Endothelial cell of umbilical vein (primary cell): ENCODE results near the gene GPR17. TPM values are rescaled to one million over a fixed set of nuclear protein-coding genes. Genes with fewer than 3 reads are reported as not detected.

Experiments
- BruUV-seq: library from RNA; stranded (reverse); fragments of 400-500 nt; replicated peaks from 2 replicates; lab custom pipeline; 2021; lab: Mats Ljungman, UMichigan
- CTCF ChIA-PET: fragments of 300-600, 350-600 bp; sonication (Branson Sonifier 250); formaldehyde crosslinking; loops from one replicate; lab custom pipeline; 2021; ENCODE audit warnings: antibody characterized with exemption, inconsistent platforms; lab: Charles Lee
- POLR2A ChIA-PET: fragments of 300-600, 350-600 bp; sonication (Branson Sonifier 250); formaldehyde crosslinking; loops from one replicate; lab custom pipeline; 2021; ENCODE audit warnings: antibody characterized with exemption, inconsistent platforms; lab: Charles Lee
- DNase-seq: peaks from one replicate; pipeline ENCODE4 v3.0.0-alpha.2; 2011; ENCODE audit warnings: low read depth, low spot score
- FAIRE-seq: peaks from 2 replicates; lab custom pipeline; 2011; peaks lifted over from hg19 to GRCh38; lab: Jason Lieb, UNC
- H2AFZ ChIP-seq: 2 replicates; pipeline ENCODE4 v1.6.0; 2012; ENCODE audit warnings: low read depth, low read length, control low read depth, inconsistent platforms
- H3K27ac ChIP-seq: 2 replicates; pipeline ENCODE4 v1.5.1; 2011; ENCODE audit warnings: low read depth, mild to moderate bottlenecking, control low read depth, low read length, moderate library complexity; ENCODE audit not compliant: insufficient read depth
- H3K27me3 ChIP-seq, 2 experiments: 2 replicates each; pipeline versions ENCODE4 v1.6.0 to v1.6.1; 2011; ENCODE audit warnings: low read length in 2 of 2, mixed read lengths in 1 of 2; ENCODE audit not compliant: control insufficient read depth in 2 of 2, insufficient read depth in 2 of 2
- H3K36me3 ChIP-seq, 2 experiments: 2 replicates in 1 of 2; 3 replicates in 1 of 2; pipeline ENCODE4 v1.5.1; 2011; ENCODE audit warnings: low read length in 2 of 2, mild to moderate bottlenecking in 1 of 2, moderate library complexity in 1 of 2; ENCODE audit not compliant: control insufficient read depth in 2 of 2, insufficient read depth in 2 of 2; ENCODE audit errors: extremely low read depth in 1 of 2
- H3K4me1 ChIP-seq: 3 replicates; pipeline ENCODE4 v1.5.1; 2011; ENCODE audit warnings: mild to moderate bottlenecking, low read length; ENCODE audit not compliant: control insufficient read depth, insufficient read depth; ENCODE audit errors: extremely low read depth
- H3K4me2 ChIP-seq: 2 replicates; pipeline ENCODE4 v1.6.1; 2011; ENCODE audit warnings: low read length, control low read depth, mixed read lengths; ENCODE audit not compliant: insufficient read depth
- H3K4me3 ChIP-seq, 3 experiments: fragments of 200-600 bp in 1 of 3; sonication (generic), shearing (Covaris generic) in 1 of 3; replicated peaks in 1 of 3; 2 replicates each; pipeline ENCODE4 v1.5.1; 2011 to 2016; ENCODE audit warnings: control low read depth in 3 of 3, low read length in 3 of 3, mild to moderate bottlenecking in 2 of 3, inconsistent platforms in 1 of 3, low read depth in 1 of 3, moderate library complexity in 1 of 3; ENCODE audit not compliant: insufficient read depth in 1 of 3
- H3K79me2 ChIP-seq: 2 replicates; pipeline ENCODE4 v1.6.0; 2012; ENCODE audit warnings: low read length, inconsistent platforms; ENCODE audit not compliant: control insufficient read depth, insufficient read depth
- H3K9ac ChIP-seq: replicated peaks from 2 replicates; pipeline ENCODE3; 2011; ENCODE audit warnings: low read length, control low read depth; ENCODE audit not compliant: insufficient read depth; ENCODE audit errors: extremely low read depth
- H3K9me1 ChIP-seq: replicated peaks from 3 replicates; pipeline ENCODE4 v1.6.0; 2011; ENCODE audit warnings: mild to moderate bottlenecking, low read length; ENCODE audit not compliant: control insufficient read depth, insufficient read depth; ENCODE audit errors: extremely low read depth
- H3K9me3 ChIP-seq: replicated peaks from 2 replicates; pipeline ENCODE4 v1.5.1; 2012; ENCODE audit warnings: low read length, inconsistent platforms; ENCODE audit not compliant: control insufficient read depth, insufficient read depth
- H4K20me1 ChIP-seq: replicated peaks from 2 replicates; pipeline ENCODE3; 2011; ENCODE audit warnings: mild to moderate bottlenecking, low read length; ENCODE audit not compliant: control insufficient read depth, insufficient read depth; ENCODE audit errors: extremely low read depth
- EZH2 ChIP-seq: IDR thresholded peaks from 2 replicates; pipeline ENCODE4 v1.6.1; 2012; ENCODE audit warnings: borderline replicate concordance, low read depth, mild to moderate bottlenecking, moderate library complexity, low read length, inconsistent platforms; ENCODE audit not compliant: severe bottlenecking
- FOS ChIP-seq: IDR thresholded peaks from 2 replicates; pipeline ENCODE4 v1.6.1; 2011; ENCODE audit warnings: mild to moderate bottlenecking, low read length, moderate library complexity, borderline replicate concordance; ENCODE audit not compliant: insufficient read depth
- GATA2 ChIP-seq: IDR thresholded peaks from 2 replicates; pipeline ENCODE4 v1.7.0; 2011; ENCODE audit warnings: low read depth, mild to moderate bottlenecking, moderate library complexity, mixed read lengths, low read length; ENCODE audit not compliant: insufficient read length, insufficient read depth
- JUN ChIP-seq: IDR thresholded peaks from 2 replicates; pipeline ENCODE4 v1.6.1; 2011; ENCODE audit warnings: borderline replicate concordance, low read depth; ENCODE audit not compliant: insufficient read length, insufficient read depth
- MYC ChIP-seq: IDR thresholded peaks from one replicate; pipeline ENCODE4 v1.6.1; 2011; ENCODE audit warnings: mild to moderate bottlenecking, low read depth, low read length
- POLR2A ChIP-seq: IDR thresholded peaks from 2 replicates; pipeline ENCODE4 v1.6.1; 2012; ENCODE audit warnings: low read depth, mild to moderate bottlenecking, control low read depth, low read length
- POLR2AphosphoS5 ChIP-seq: IDR thresholded peaks from 2 replicates; pipeline ENCODE4 v1.6.1; 2012; ENCODE audit warnings: low read depth, mild to moderate bottlenecking, control low read depth, low read length, moderate library complexity; ENCODE audit not compliant: insufficient read depth
- dilution Hi-C: fragments of 300-500 bp; cut with MboI; formaldehyde crosslinking; loops from one replicate; pipeline ENCODE4 v1.15.0; 2019; ENCODE audit warnings: low sequenced_read_pairs; ENCODE audit not compliant: extremely low pct_ligation_motif_present
- intact Hi-C: fragments of 100-400 bp; cut with micrococcal nuclease; formaldehyde crosslinking; loops from one replicate; pipeline ENCODE4 v1.10.0; 2022
- polyA plus RNA-seq, 4 experiments: library from polyadenylated mRNA; depleted of rRNA in 3 of 4; stranded (reverse) in 3 of 4; unstranded in 1 of 4; fragments of >200 nt; gene quantifications; 2 replicates each; pipeline versions ENCODE4 v1.2.1 to v1.2.3, GENCODE V29; 2011 to 2012; ENCODE audit warnings: missing spikeins in 1 of 4
- total RNA-seq: library from RNA; stranded (reverse); gene quantifications from 2 replicates; pipeline ENCODE4 v1.2.3, GENCODE V29; 2021
- TF ChIP-seq, protein P1 (sequence below): IDR thresholded peaks from 2 replicates; pipeline ENCODE4 v1.6.1; 2011; ENCODE audit not compliant: insufficient read depth, insufficient read length
- TF ChIP-seq, protein P2 (sequence below), 2 donors: IDR thresholded peaks; 1 replicate in 1 of 2; 2 replicates in 1 of 2; pipeline ENCODE4 v1.5.1; 2011; ENCODE audit warnings: low read length in 2 of 2, mild to moderate bottlenecking in 2 of 2, moderate library complexity in 2 of 2, control low read depth in 1 of 2, inconsistent platforms in 1 of 2, low read depth in 1 of 2; ENCODE audit not compliant: insufficient read depth in 1 of 2; ENCODE audit errors: extremely low read depth in 1 of 2

The GPR17 gene
- total and polyA plus RNA-seq, 2 donors (not counting 3 experiments of a cell fraction or from before 2014, with no cell fraction given) = 0.10 TPM; not detected in 1

DNA sequence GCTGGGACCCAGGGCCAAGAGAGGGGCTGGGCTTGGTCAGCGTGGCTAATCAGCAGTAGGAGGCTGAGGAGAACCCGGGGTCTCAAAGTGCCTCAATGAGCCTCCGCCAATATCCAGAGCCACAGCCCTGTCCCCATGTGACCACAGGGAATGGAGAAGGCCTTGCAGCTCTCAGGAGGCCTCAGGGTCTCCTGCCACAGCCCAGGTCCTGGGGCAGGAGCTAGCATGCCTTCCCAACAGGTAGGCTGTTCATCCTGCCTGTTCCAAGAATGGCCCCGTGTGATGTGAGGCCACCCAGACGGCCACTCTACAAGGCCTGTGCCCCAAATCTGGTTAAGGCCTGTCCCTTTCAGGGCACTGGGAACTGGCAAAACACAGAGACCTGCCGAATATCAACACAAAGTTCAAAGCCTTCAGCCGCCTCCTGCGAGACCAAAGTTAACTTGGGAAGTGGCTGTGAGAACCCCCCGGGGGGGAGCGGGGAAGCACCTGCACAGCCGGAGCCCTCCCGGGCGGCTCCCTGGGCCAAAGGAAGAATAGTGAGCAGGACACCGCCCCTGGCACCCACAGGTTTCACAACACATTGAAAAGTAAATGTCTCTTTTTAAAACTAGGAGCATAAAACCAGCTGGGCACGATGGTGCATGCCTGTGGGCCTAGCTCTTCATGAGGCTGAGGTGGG, 33.9 kb downstream of the GPR17 start:
- no peak for TF ChIP-seq JUN
- no peak for TF ChIP-seq FOS
- TF ChIP-seq, protein P1, sequence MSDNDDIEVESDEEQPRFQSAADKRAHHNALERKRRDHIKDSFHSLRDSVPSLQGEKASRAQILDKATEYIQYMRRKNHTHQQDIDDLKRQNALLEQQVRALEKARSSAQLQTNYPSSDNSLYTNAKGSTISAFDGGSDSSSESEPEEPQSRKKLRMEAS = no peak
- no peak for TF ChIP-seq MYC
- no peak for TF ChIP-seq POLR2AphosphoS5
- TF ChIP-seq, protein P2, sequence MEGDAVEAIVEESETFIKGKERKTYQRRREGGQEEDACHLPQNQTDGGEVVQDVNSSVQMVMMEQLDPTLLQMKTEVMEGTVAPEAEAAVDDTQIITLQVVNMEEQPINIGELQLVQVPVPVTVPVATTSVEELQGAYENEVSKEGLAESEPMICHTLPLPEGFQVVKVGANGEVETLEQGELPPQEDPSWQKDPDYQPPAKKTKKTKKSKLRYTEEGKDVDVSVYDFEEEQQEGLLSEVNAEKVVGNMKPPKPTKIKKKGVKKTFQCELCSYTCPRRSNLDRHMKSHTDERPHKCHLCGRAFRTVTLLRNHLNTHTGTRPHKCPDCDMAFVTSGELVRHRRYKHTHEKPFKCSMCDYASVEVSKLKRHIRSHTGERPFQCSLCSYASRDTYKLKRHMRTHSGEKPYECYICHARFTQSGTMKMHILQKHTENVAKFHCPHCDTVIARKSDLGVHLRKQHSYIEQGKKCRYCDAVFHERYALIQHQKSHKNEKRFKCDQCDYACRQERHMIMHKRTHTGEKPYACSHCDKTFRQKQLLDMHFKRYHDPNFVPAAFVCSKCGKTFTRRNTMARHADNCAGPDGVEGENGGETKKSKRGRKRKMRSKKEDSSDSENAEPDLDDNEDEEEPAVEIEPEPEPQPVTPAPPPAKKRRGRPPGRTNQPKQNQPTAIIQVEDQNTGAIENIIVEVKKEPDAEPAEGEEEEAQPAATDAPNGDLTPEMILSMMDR (IDR thresholded peaks at IDR 0.05; ENCODE audit: extremely low read depth in 1 of 2, insufficient read depth in 1 of 2, low read depth in 1 of 2, low read length in 2 of 2) = no peak
- no peak for TF ChIP-seq GATA2
- TF ChIP-seq EZH2 = no peak
- no peak for TF ChIP-seq POLR2A
- H3K9ac ChIP-seq = no peak overlapping the region
- H2AFZ ChIP-seq = no peak overlapping the region
- FAIRE-seq (no peak), DNase-seq (no peak)
- BruUV-seq = no TSS peak
- ChIA-PET CTCF (interaction anchor here (1.2 to 4.7 kb wide), 4 partner anchors 16 to 88 kb away, joined by 4 to 38 read pairs (median 8); no protein-coding TSS in a partner anchor), POLR2A (no interaction called here)
- no peak overlapping the region for H3K4me3 ChIP-seq
- no peak overlapping the region for H3K4me2 ChIP-seq
- intact Hi-C loops (no loop called here), dilution Hi-C loops (no loop called here)
- no peaks in the 10 kb centered on the region for H3K9me3 ChIP-seq
- H4K20me1 ChIP-seq = no peaks in the 10 kb centered on the region
- no peak overlapping the region for H3K27ac ChIP-seq
- peaks cover 16% of the 10 kb centered on the region for H3K4me1 ChIP-seq
- H3K36me3 ChIP-seq = no peaks in the 10 kb centered on the region
- no peaks in the 10 kb centered on the region for H3K9me1 ChIP-seq
- no peaks in the 10 kb centered on the region for H3K27me3 ChIP-seq
- no peaks in the 10 kb centered on the region for H3K79me2 ChIP-seq
